ENCODE measurements around the gene AANAT. TPM values are rescaled to one million over a fixed set of nuclear protein-coding genes. Genes with fewer than 3 reads are reported as not detected.
A peak's percentile ranks its signal among the peaks of the same experiment; 100 is the strongest.

Gene AANAT
- total RNA-seq, 1 donor from 2014 or later = not detected

DNA sequence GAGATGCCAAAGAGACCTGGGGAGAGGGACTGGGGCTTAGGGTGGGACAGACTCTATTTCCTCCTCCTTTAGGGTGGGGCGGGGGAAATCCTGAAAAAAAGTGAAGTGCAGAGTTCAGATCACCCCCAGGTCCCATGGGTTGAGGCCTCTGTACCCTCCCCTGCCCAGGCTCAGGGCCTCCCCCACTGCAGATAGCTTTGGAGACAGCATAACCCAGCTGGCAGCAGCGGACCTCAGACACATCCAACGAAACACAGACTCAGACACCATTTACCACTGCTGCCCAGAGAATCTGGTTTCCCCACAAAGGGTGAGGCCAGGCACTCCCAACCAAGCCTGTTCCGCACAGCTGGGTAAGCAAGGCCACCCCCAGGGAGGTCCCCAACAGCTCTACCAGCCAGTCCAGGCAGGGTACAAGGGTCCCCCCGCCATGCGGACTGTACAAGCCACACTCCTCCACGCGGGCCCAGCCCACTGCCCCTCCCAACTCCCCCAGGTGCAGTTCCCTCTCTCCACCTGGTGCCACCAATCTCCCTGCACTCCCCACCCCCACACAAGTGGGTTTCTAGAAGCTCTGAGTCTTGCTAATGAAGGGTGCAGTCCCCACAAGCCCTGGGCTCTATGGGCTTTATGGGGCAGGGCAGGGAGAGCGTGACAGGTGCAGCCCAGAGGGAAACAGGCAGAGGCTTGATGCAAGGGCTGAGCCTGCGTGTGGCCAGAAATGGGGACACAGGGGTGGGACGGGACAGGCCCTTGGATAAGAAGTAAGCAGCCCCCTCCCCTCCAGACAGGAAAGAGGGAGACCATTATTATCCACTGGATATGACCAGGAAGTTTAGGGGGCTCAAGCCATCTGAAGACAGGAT lies 25.0 kb downstream of the AANAT start:
- H3K27ac Mint-ChIP-seq (ENCODE audit: unreplicated experiment) = peak overlapping the region; percentile 89
- no peak overlapping the region for H3K4me3 Mint-ChIP-seq (ENCODE audit: unreplicated experiment)
- DNase-seq (ENCODE audit: low spot score) = no peak
- H3K27me3 Mint-ChIP-seq (ENCODE audit: low read depth) = no peaks in the 10 kb centered on the region
- peaks cover 15% of the 10 kb centered on the region for H3K4me1 Mint-ChIP-seq (ENCODE audit: low read depth)
- H3K36me3 Mint-ChIP-seq (ENCODE audit: low read depth) = no peaks in the 10 kb centered on the region
- no peak for TF ChIP-seq CTCF (IDR thresholded peaks at IDR 0.05)
- no peaks in the 10 kb centered on the region for H3K9me3 Mint-ChIP-seq (ENCODE audit: low read depth)

GRCh38 chr17:76492989-76493501 lies 25.6 kb downstream of the AANAT start:
- H3K27ac Mint-ChIP-seq (ENCODE audit: unreplicated experiment) = peak overlapping the region; percentile 89
- H3K9me3 Mint-ChIP-seq (ENCODE audit: low read depth) = no peaks in the 10 kb centered on the region
- H3K36me3 Mint-ChIP-seq (ENCODE audit: low read depth) = no peaks in the 10 kb centered on the region
- no peaks in the 10 kb centered on the region for H3K27me3 Mint-ChIP-seq (ENCODE audit: low read depth)
- no peak for TF ChIP-seq CTCF (IDR thresholded peaks at IDR 0.05)
- no peak for DNase-seq (ENCODE audit: low spot score)
- H3K4me1 Mint-ChIP-seq (ENCODE audit: low read depth) = peaks cover 22% of the 10 kb centered on the region
- H3K4me3 Mint-ChIP-seq (ENCODE audit: unreplicated experiment) = peak overlapping the region; percentile 16

- H3K9me3 Mint-ChIP-seq (ENCODE audit: low read depth) = no peaks in the 10 kb centered on the region
- DNase-seq (ENCODE audit: low spot score) = no peak
- peak overlapping the region; percentile 89 for H3K27ac Mint-ChIP-seq (ENCODE audit: unreplicated experiment)
- H3K36me3 Mint-ChIP-seq (ENCODE audit: low read depth) = no peaks in the 10 kb centered on the region
- no peak for TF ChIP-seq CTCF (IDR thresholded peaks at IDR 0.05)
- H3K4me3 Mint-ChIP-seq (ENCODE audit: unreplicated experiment) = no peak overlapping the region
- no peaks in the 10 kb centered on the region for H3K27me3 Mint-ChIP-seq (ENCODE audit: low read depth)
- H3K4me1 Mint-ChIP-seq (ENCODE audit: low read depth) = peaks cover 27% of the 10 kb centered on the region
Observed at GRCh38 chr17:76493505-76494167, 26.2 kb downstream of the AANAT start.

- Mint-ChIP-seq H3K9me3 (ENCODE audit: low read depth) (no peaks in the 10 kb centered on the region), H3K4me3 (ENCODE audit: unreplicated experiment) (no peak overlapping the region), H3K27me3 (ENCODE audit: low read depth) (no peaks in the 10 kb centered on the region), H3K36me3 (ENCODE audit: low read depth) (no peaks in the 10 kb centered on the region), H3K27ac (ENCODE audit: unreplicated experiment) (no peak overlapping the region), H3K4me1 (ENCODE audit: low read depth) (peaks cover 44% of the 10 kb centered on the region)
- TF ChIP-seq CTCF (IDR thresholded peaks at IDR 0.05) = no peak
- DNase-seq (ENCODE audit: low spot score) = no peak
Observed at GRCh38 chr17:76495663-76496400, 28.4 kb downstream of the AANAT start.

DNA sequence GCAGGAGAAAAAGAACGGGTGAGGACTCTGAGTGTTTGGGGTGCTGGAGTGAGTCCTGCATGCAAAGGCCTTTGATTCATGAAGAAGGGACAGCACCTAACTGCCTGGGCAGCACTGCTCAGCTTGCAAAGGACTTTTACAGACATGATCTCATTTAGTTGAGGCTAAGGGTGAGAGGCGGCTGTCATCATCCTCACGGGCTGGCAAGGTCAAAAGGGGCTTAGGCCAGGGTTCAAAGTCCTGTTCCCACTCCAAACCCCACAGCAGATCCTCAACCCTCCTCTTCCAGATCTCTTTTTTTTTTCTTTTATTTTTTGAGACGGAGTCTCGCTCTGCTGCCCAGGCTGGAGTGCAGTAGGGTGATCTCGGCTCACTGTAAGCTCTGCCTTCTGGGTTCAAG lies 29.1 kb downstream of the AANAT start:
- Mint-ChIP-seq H3K4me1 (ENCODE audit: low read depth) (peaks cover 46% of the 10 kb centered on the region), H3K27me3 (ENCODE audit: low read depth) (no peaks in the 10 kb centered on the region), H3K4me3 (ENCODE audit: unreplicated experiment) (no peak overlapping the region), H3K27ac (ENCODE audit: unreplicated experiment) (no peak overlapping the region), H3K36me3 (ENCODE audit: low read depth) (no peaks in the 10 kb centered on the region), H3K9me3 (ENCODE audit: low read depth) (no peaks in the 10 kb centered on the region)
- DNase-seq (ENCODE audit: low spot score) = no peak
- TF ChIP-seq CTCF (IDR thresholded peaks at IDR 0.05) = no peak
